NCI-H748 (cell line): ENCODE results near the gene IGSF3.
"Not testable (repeated sequence)": the region's sequence is repeated elsewhere in the genome, so short reads cannot be mapped to it uniquely, and the experiment has no call there.

Experiments used
- DNase-seq: peaks from one replicate; lab custom pipeline; 2025; ENCODE audit not compliant: unreplicated experiment; lab: John Stamatoyannopoulos, UW

The IGSF3 gene

GRCh38 chr1:116664366-116664977, 3.1 kb downstream of the IGSF3 start:
- peak; percentile 90 for DNase-seq

- DNase-seq: no peak
Observed at GRCh38 chr1:116663821-116664220, 3.7 kb downstream of the IGSF3 start.

- DNase-seq: no peak
Observed at GRCh38 chr1:116661633-116662032, 5.9 kb downstream of the IGSF3 start.

GRCh38 chr1:116658645-116659044, 8.9 kb downstream of the IGSF3 start:
- not testable (repeated sequence) for DNase-seq

- DNase-seq: not testable (repeated sequence)
Observed at GRCh38 chr1:116657836-116658235, 9.7 kb downstream of the IGSF3 start.

GRCh38 chr1:116654351-116654750, 13.2 kb downstream of the IGSF3 start:
- no peak for DNase-seq

GRCh38 chr1:116652598-116652997, 14.9 kb downstream of the IGSF3 start:
- DNase-seq: not testable (repeated sequence)

GRCh38 chr1:116650781-116651180, 16.8 kb downstream of the IGSF3 start:
- DNase-seq: not testable (repeated sequence)

- DNase-seq: not testable (repeated sequence)
Observed at GRCh38 chr1:116649041-116649440, 18.5 kb downstream of the IGSF3 start.

GRCh38 chr1:116648325-116648724, 19.2 kb downstream of the IGSF3 start:
- peak; percentile 29 for DNase-seq

- not testable (repeated sequence) for DNase-seq
Observed at GRCh38 chr1:116647186-116647585, 20.3 kb downstream of the IGSF3 start.

- DNase-seq: not testable (repeated sequence)
Observed at GRCh38 chr1:116646673-116647170, 20.8 kb downstream of the IGSF3 start.

- not testable (repeated sequence) for DNase-seq
Observed at GRCh38 chr1:116645802-116646672, 21.5 kb downstream of the IGSF3 start.

- DNase-seq: not testable (repeated sequence)
Observed at GRCh38 chr1:116644993-116645392, 22.5 kb downstream of the IGSF3 start.

GRCh38 chr1:116644096-116644495, 23.4 kb downstream of the IGSF3 start:
- peak; percentile 59 for DNase-seq

GRCh38 chr1:116643281-116643751, 24.2 kb downstream of the IGSF3 start:
- peak; percentile 67 for DNase-seq

GRCh38 chr1:116642311-116643280, 24.9 kb downstream of the IGSF3 start:
- peak; percentile 74 for DNase-seq

GRCh38 chr1:116637583-116637982, 29.9 kb downstream of the IGSF3 start:
- DNase-seq: not testable (repeated sequence)

- not testable (repeated sequence) for DNase-seq
Observed at GRCh38 chr1:116636584-116636983, 30.9 kb downstream of the IGSF3 start.

- not testable (repeated sequence) for DNase-seq
Observed at GRCh38 chr1:116634386-116634785, 33.1 kb downstream of the IGSF3 start.
